Activated CD8-positive, alpha-beta T cell treated with anti-CD3 and anti-CD28 coated beads for 36 hours (primary cell): Measurements from ENCODE around the gene ITIH5. TPM values are rescaled to one million over a fixed set of nuclear protein-coding genes. Genes with fewer than 3 reads are reported as not detected.
"Not testable (repeated sequence)": the region's sequence is repeated elsewhere in the genome, so short reads cannot be mapped to it uniquely, and the experiment has no call there.

Experiments
- ATAC-seq: fragments of 200-7000 bp; cut with Tn5 transposase; one replicate; pipeline ENCODE4 v1.10.0; 2021; ENCODE audit warnings: mild to moderate bottlenecking, moderate library complexity
- CTCF ChIA-PET: fragments of 350-600 bp; sonication (Branson Sonifier 250); formaldehyde crosslinking; loops from one replicate; lab custom pipeline; 2021; ENCODE audit warnings: antibody characterized with exemption; lab: Charles Lee
- POLR2A ChIA-PET: fragments of 350-600 bp; sonication (Branson Sonifier 250); formaldehyde crosslinking; loops from one replicate; lab custom pipeline; 2021; ENCODE audit warnings: antibody characterized with exemption; lab: Charles Lee
- DNase-seq: peaks from one replicate; pipeline ENCODE4 v3.0.0-alpha.2; 2020
- H3K27ac Mint-ChIP-seq: one replicate; pipeline ENCODE4 v1.8.0; 2021; ENCODE audit warnings: mild to moderate bottlenecking, mixed read lengths
- H3K27me3 Mint-ChIP-seq: one replicate; pipeline ENCODE4 v1.8.0; 2021; ENCODE audit warnings: mixed read lengths
- H3K36me3 Mint-ChIP-seq: one replicate; pipeline ENCODE4 v1.8.0; 2021; ENCODE audit warnings: low read depth, mixed read lengths
- H3K4me1 Mint-ChIP-seq: one replicate; pipeline ENCODE4 v1.8.0; 2021; ENCODE audit warnings: low read depth, mixed read lengths
- H3K4me3 Mint-ChIP-seq: one replicate; pipeline ENCODE4 v1.8.0; 2021; ENCODE audit warnings: mild to moderate bottlenecking, moderate library complexity, mixed read lengths
- H3K9me3 Mint-ChIP-seq: one replicate; pipeline ENCODE4 v1.8.0; 2021; ENCODE audit warnings: mixed read lengths
- CTCF ChIP-seq: fragments of 200-600 bp; IDR thresholded peaks from one replicate; pipeline ENCODE4 v1.8.0; 2022; ENCODE audit warnings: antibody characterized with exemption, mild to moderate bottlenecking
- intact Hi-C: fragments of 100-400 bp; cut with micrococcal nuclease; formaldehyde crosslinking; loops from one replicate; pipeline ENCODE4 v1.10.0; 2022
- total RNA-seq, 2 experiments: library from RNA; stranded (reverse); gene quantifications; one replicate each; pipeline ENCODE4 v1.2.3, GENCODE V29; 2021

ITIH5 gene
- total RNA-seq, 2 experiments from 2014 or later, result not detected

- DNase-seq (no peak), ATAC-seq (no peak)
- Mint-ChIP-seq H3K9me3 (peaks cover 21% of the 10 kb centered on the region), H3K27ac (no peak overlapping the region), H3K27me3 (no peaks in the 10 kb centered on the region), H3K4me3 (no peak overlapping the region), H3K36me3 (peaks cover 10% of the 10 kb centered on the region), H3K4me1 (peaks cover 11% of the 10 kb centered on the region)
- ChIA-PET CTCF (interaction anchor here (6.4 kb wide), 1 partner anchor 165 kb away, joined by 124 read pairs; no protein-coding TSS in a partner anchor), POLR2A (no interaction called here)
- no peak for TF ChIP-seq CTCF
- intact Hi-C loops, result no loop called here
Measured at GRCh38 chr10:7689591-7689990, 22.8 kb upstream of the ITIH5 start.

DNA sequence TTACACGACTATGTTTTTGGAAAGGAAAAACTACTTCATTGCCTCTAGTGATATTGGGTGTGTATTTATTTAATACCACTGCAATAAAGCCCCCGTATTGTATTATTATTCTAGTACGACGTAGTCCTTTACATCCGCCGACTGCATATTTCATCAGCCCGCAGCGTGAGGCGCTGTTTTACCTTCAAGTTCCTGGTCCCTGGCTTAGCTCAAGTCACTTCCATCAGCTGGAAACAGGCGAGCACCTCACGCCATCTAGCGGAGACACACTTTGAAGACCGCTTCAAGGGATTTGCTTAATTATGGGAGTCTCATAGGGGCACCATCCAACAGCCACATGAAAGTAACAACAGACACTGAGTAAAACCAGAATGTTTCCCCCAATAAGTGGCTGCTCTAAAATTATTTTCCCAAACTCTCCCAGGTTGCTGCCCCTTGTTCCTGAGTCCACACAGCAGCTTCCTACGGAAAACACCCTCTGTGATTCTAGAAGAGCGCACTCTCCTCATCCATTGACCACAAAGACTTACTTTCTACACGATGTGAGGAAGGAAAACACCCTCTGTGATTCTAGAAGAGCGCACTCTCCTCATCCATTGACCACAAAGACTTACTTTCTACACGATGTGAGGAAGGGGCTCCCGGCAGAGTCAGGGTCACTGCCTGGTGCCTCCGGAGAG is 20.6 kb upstream of the ITIH5 start:
- peak overlapping the region; percentile 9 for H3K27ac Mint-ChIP-seq
- peaks cover 11% of the 10 kb centered on the region for H3K4me1 Mint-ChIP-seq

DNA sequence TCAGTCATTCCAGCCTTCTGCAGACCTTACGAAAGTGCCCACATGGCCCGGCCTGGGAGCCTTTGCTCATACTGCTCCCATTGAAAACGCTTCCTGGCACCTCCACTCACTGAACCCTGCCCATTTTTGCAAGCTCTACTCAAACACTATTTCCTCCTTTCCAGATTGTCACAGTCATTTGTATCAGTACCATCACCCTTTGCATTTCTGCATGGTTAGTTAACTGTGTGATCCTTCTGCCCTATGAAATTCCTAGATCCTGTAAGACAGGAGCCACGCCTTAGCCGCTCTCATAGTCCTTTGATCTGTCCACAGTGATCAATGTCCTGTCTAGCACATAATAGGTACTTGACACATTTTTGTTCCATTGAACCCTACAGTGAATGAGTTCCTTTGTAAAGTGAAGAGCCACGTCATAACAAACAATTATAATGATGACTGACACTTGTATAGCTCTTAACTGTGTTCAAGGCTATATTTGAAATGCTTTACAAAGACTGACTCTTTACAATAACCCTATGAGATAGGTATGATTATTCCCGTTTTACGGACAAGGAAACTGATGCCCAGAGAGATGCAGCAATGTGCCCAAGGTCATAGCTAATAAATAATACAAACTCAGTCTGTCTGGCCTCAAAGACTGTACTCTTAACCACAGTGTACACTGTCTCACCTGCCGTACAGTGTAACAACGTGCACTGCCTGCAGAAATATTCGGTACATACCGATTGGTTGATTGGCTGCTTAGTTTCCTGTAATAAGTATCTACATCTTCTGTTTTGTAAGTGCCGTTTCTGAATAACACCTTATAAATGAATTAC is 19.8 kb upstream of the ITIH5 start:
- peaks cover 10% of the 10 kb centered on the region for H3K9me3 Mint-ChIP-seq
- CTCF ChIA-PET, result interaction anchor here (0.6 to 6.4 kb wide), 41 partner anchors 9 to 844 kb away, joined by 3 to 124 read pairs (median 4); partner anchors contain the start of genes ATP5F1C, KIN and TAF3
- ATAC-seq, result no peak
- H3K4me3 Mint-ChIP-seq, result no peak overlapping the region
- no peak overlapping the region for H3K27ac Mint-ChIP-seq
- intact Hi-C loops, result loop anchor here (1.0 kb wide), 1 partner anchor 161 kb away; no protein-coding TSS in a partner anchor
- H3K36me3 Mint-ChIP-seq, result peaks cover 3% of the 10 kb centered on the region
- no peaks in the 10 kb centered on the region for H3K27me3 Mint-ChIP-seq
- no peak for DNase-seq
- POLR2A ChIA-PET, result interaction anchor here (1.1 kb wide), 1 partner anchor 139 kb away, joined by 3 read pairs; no protein-coding TSS in a partner anchor
- peaks cover 10% of the 10 kb centered on the region for H3K4me1 Mint-ChIP-seq
- TF ChIP-seq CTCF, result no peak

More for the DNA sequence above, 20.6 kb upstream of the ITIH5 start:
- peak; percentile 95 for TF ChIP-seq CTCF
- ChIA-PET CTCF (interaction anchor here (0.6 to 6.4 kb wide), 50 partner anchors 8 to 845 kb away, joined by 3 to 124 read pairs (median 4); partner anchors contain the start of genes ATP5F1C, KIN and TAF3), POLR2A (interaction anchor here (1.1 kb wide), 1 partner anchor 140 kb away, joined by 3 read pairs; no protein-coding TSS in a partner anchor)
- peak; percentile 94 for ATAC-seq
- Mint-ChIP-seq H3K4me3 (no peak overlapping the region), H3K27me3 (no peaks in the 10 kb centered on the region), H3K9me3 (peaks cover 13% of the 10 kb centered on the region), H3K36me3 (peaks cover 3% of the 10 kb centered on the region)
- intact Hi-C loops, result loop anchor here (1.0 kb wide), 1 partner anchor 162 kb away; no protein-coding TSS in a partner anchor
- DNase-seq, result peak; percentile 92

- H3K27me3 Mint-ChIP-seq, ATAC-seq, H3K36me3 Mint-ChIP-seq, H3K4me3 Mint-ChIP-seq, POLR2A ChIA-PET, CTCF ChIA-PET, H3K4me1 Mint-ChIP-seq, intact Hi-C loops, H3K9me3 Mint-ChIP-seq, H3K27ac Mint-ChIP-seq: not testable (repeated sequence)
- DNase-seq, result peak; percentile 16
Measured at GRCh38 chr10:7680078-7680477, 13.3 kb upstream of the ITIH5 start.

- Mint-ChIP-seq H3K36me3 (no peaks in the 10 kb centered on the region), H3K27me3 (peaks cover 11% of the 10 kb centered on the region), H3K27ac (no peak overlapping the region), H3K4me3 (no peak overlapping the region), H3K4me1 (no peaks in the 10 kb centered on the region), H3K9me3 (no peaks in the 10 kb centered on the region)
- ATAC-seq (no peak), DNase-seq (no peak)
- TF ChIP-seq CTCF, result no peak
- POLR2A ChIA-PET, result no interaction called here
- intact Hi-C loops, result no loop called here
- CTCF ChIA-PET, result no interaction called here
Measured at GRCh38 chr10:7679256-7679655, 12.5 kb upstream of the ITIH5 start.
